Adrenal gland (tissue), 12 donors: Measurements from ENCODE around the gene IGFL4. TPM values are rescaled to one million over a fixed set of nuclear protein-coding genes. Genes with fewer than 3 reads are reported as not detected.

Experiments used
- DNase-seq, 7 donors: peaks; one replicate each; pipeline ENCODE4 v3.0.0-alpha.2; 2019 to 2020
- H3K27ac ChIP-seq, 5 donors: fragments of 200-600 bp; sonication (generic) in 4 of 5; 1 replicate in 3 of 5; 2 replicates in 2 of 5; pipeline versions ENCODE4 v1.5.1 to v1.8.0; 2016 to 2020; ENCODE audit warnings: mild to moderate bottlenecking in 1 of 5
- H3K27me3 ChIP-seq: fragments of 200-600 bp; 2 replicates; pipeline ENCODE4 v1.8.0; 2021
- H3K36me3 ChIP-seq, 2 donors: fragments of 200-600 bp; replicated peaks in 1 of 2; 1 replicate in 1 of 2; 2 replicates in 1 of 2; pipeline versions ENCODE4 v1.5.1 to v1.8.0; 2018 to 2022
- H3K4me1 ChIP-seq, 2 donors: fragments of 200-600 bp; replicated peaks in 1 of 2; 1 replicate in 1 of 2; 2 replicates in 1 of 2; pipeline versions ENCODE4 v1.5.1 to v1.8.0; 2018 to 2021
- H3K4me3 ChIP-seq, 4 donors: fragments of 200-600 bp; sonication (generic) in 3 of 4; one replicate each; pipeline ENCODE4 v1.5.1; 2016 to 2018
- H3K9me3 ChIP-seq, 3 donors: fragments of 200-600 bp; sonication (generic) in 1 of 3; replicated peaks in 1 of 3; 1 replicate in 2 of 3; 2 replicates in 1 of 3; pipeline versions ENCODE4 v1.5.1 to v1.8.0; 2016 to 2021
- CTCF ChIP-seq, 6 experiments: fragments of 450-650 bp in 4 of 6; fragments of 200-600 bp in 2 of 6; sonication (generic) in 1 of 6; IDR thresholded peaks; 1 replicate in 5 of 6; 2 replicates in 1 of 6; pipeline versions ENCODE4 v1.5.1 to v1.8.0; 2016 to 2021; ENCODE audit warnings: antibody characterized with exemption in 6 of 6, mild to moderate bottlenecking in 2 of 6, moderate library complexity in 1 of 6
- POLR2A ChIP-seq, 2 donors: fragments of 450-650 bp; IDR thresholded peaks; one replicate each; pipeline ENCODE4 v1.6.1; 2017; ENCODE audit warnings: antibody characterized with exemption in 2 of 2, mild to moderate bottlenecking in 2 of 2, moderate library complexity in 1 of 2
- WGBS, 4 donors: extraction: QIAGEN DNeasy Blood & Tissue Kit in 2 of 4; methylation state at CpG; one replicate each; pipeline versions ENCODE4 v1.1.5 to v1.1.7; 2013 to 2017; 5-methylcytosine and 5-hydroxymethylcytosine counted together
- intact Hi-C, 2 donors: fragments of 100-400 bp; cut with DNase I; formaldehyde crosslinking; loops; one replicate each; pipeline versions ENCODE4 v1.14.1 to v1.15.0; 2022 to 2023
- polyA plus RNA-seq, 3 donors: library from polyadenylated mRNA; stranded (reverse); fragments of 200-250 nt in 2 of 3; fragments of 350-450 nt in 1 of 3; fragmentation: Illumina TruSeq in 1 of 3; extraction: RNeasy Lipid Tissue Mini Kit (QIAGEN cat#74804) in 1 of 3; gene quantifications; one replicate each; pipeline ENCODE4 v1.2.3, GENCODE V29; 2013 to 2014
- total RNA-seq, 9 donors: library from RNA; depleted of rRNA in 4 of 9; stranded (reverse); fragments of >200 nt in 4 of 9; fragments of 120-200 nt in 1 of 9; fragmentation: NEBNext Ultra II Directional in 1 of 9; extraction: Animal tissue kit (Norgen Biotek cat#: 25700) in 1 of 9; gene quantifications; one replicate each; pipeline versions ENCODE4 v1.1.0 to v1.2.4, GENCODE V29; 2013 to 2023
- donor health status: healthy with polysubstance abuse.
- donor health status: Bipolar disorder and iron deficiency.
- donor health status: DM: yes; HTN: yes; CAD: no.
- donor health status: DM: no; HTN: no; CAD: no.
- donor health status: DM: no; HTN: no; CAD: no.
- donor health status: DM: yes; HTN: yes; CAD: no.

IGFL4 gene
- total and polyA plus RNA-seq, 12 donors = 0.11 to 1.7 (median 0.29) TPM; not detected in 6

GRCh38 chr19:46025835-46026234, 15.0 kb downstream of the IGFL4 start:
- Histone ChIP-seq H3K9me3 (no peaks in the 10 kb centered on the region), H3K4me1 (no peaks in the 10 kb centered on the region), H3K4me3 (no peak overlapping the region), H3K27me3 (peaks cover 29% of the 10 kb centered on the region), H3K36me3 (no peaks in the 10 kb centered on the region), H3K27ac (no peak overlapping the region)
- intact Hi-C loops = loop anchor here in 1 of 2 donors (10.0 kb wide), 1 partner anchor 49 kb away; no protein-coding TSS in a partner anchor
- TF ChIP-seq POLR2A (IDR thresholded peaks at IDR 0.05) (no peak), CTCF (IDR thresholded peaks at IDR 0.05) (no peak)
- WGBS, 4 donors = 64 to 80% (median 73%) methylated on average over 3 of the region's 3 CpGs
- no peak for DNase-seq

GRCh38 chr19:46023311-46023779, 17.5 kb downstream of the IGFL4 start:
- TF ChIP-seq POLR2A (IDR thresholded peaks at IDR 0.05) (no peak), CTCF (IDR thresholded peaks at IDR 0.05) (no peak)
- no peaks in the 10 kb centered on the region for H3K36me3 ChIP-seq
- no peaks in the 10 kb centered on the region for H3K4me1 ChIP-seq
- H3K27me3 ChIP-seq = peaks cover 29% of the 10 kb centered on the region
- DNase-seq = peak in 2 of 7 donors; percentile 7 to 19
- WGBS, 4 donors = 55 to 69% (median 58%) methylated on average over 11 of the region's 11 CpGs
- H3K9me3 ChIP-seq = no peaks in the 10 kb centered on the region
- no peak overlapping the region for H3K27ac ChIP-seq
- no peak overlapping the region for H3K4me3 ChIP-seq
- intact Hi-C loops = loop anchor here in 1 of 2 donors (10.0 kb wide), 1 partner anchor 51 kb away; no protein-coding TSS in a partner anchor

GRCh38 chr19:46022431-46023310, 18.1 kb downstream of the IGFL4 start, which contains the start of gene PGLYRP1:
TSS of gene PGLYRP1 (minus strand) at chr19:46023053. CDS start at chr19:46023021, 32 bp downstream.
- peak in 1 of 7 donors; percentile 13 for DNase-seq
- 17 to 41% (median 25%) methylated on average over 14 to 47 of the region's 47 CpGs for WGBS, 4 donors
- Histone ChIP-seq H3K27me3 (peaks cover 29% of the 10 kb centered on the region), H3K36me3 (no peaks in the 10 kb centered on the region), H3K4me3 (no peak within 1 kb of the TSS), H3K9me3 (no peaks in the 10 kb centered on the region), H3K4me1 (no peaks in the 10 kb centered on the region), H3K27ac (no peak within 1 kb of the TSS)
- TF ChIP-seq POLR2A (IDR thresholded peaks at IDR 0.05) (no peak), CTCF (IDR thresholded peaks at IDR 0.05) (no peak)
- intact Hi-C loops = loop anchor here in 1 of 2 donors (10.0 kb wide), 1 partner anchor 52 kb away; no protein-coding TSS in a partner anchor

GRCh38 chr19:46022061-46022430, 18.8 kb downstream of the IGFL4 start:
- Histone ChIP-seq H3K4me3 (no peak overlapping the region), H3K27me3 (peaks cover 29% of the 10 kb centered on the region), H3K9me3 (no peaks in the 10 kb centered on the region), H3K36me3 (no peaks in the 10 kb centered on the region), H3K27ac (no peak overlapping the region), H3K4me1 (no peaks in the 10 kb centered on the region)
- 39 to 45% (median 42%) methylated on average over 8 to 12 of the region's 12 CpGs for WGBS, 4 donors
- intact Hi-C loops = loop anchor here in 1 of 2 donors (10.0 kb wide), 1 partner anchor 53 kb away; no protein-coding TSS in a partner anchor
- DNase-seq = no peak
- no peak for TF ChIP-seq POLR2A (IDR thresholded peaks at IDR 0.05)
- no peak for TF ChIP-seq CTCF (IDR thresholded peaks at IDR 0.05)
